OCI-LY7 (cell line): ENCODE data around the gene ELMO1. TPM values are rescaled to one million over a fixed set of nuclear protein-coding genes. Genes with fewer than 3 reads are reported as not detected.

Source experiments
- BruUV-seq: library from RNA; stranded (reverse); fragments of 400-500 nt; replicated peaks from 2 replicates; lab custom pipeline; 2021; lab: Mats Ljungman, UMichigan
- CTCF ChIA-PET: fragments of 300-600 bp; sonication (Branson Sonifier 250); formaldehyde crosslinking; loops from one replicate; lab custom pipeline; 2022; ENCODE audit warnings: antibody characterized with exemption; ENCODE audit not compliant: unreplicated experiment; lab: Charles Lee
- POLR2A ChIA-PET: fragments of 300-600 bp; sonication (Branson Sonifier 250); formaldehyde crosslinking; loops from one replicate; lab custom pipeline; 2022; ENCODE audit warnings: antibody characterized with exemption; lab: Charles Lee
- DNase-seq: peaks from one replicate; pipeline ENCODE4 v3.0.0-alpha.2; 2015; ENCODE audit warnings: low spot score
- H2AFZ ChIP-seq: fragments of 200-600 bp; sonication (generic), shearing (Covaris generic); 2 replicates; pipeline ENCODE4 v1.6.1; 2014; ENCODE audit warnings: mild to moderate bottlenecking, antibody characterized with exemption, low read length, moderate library complexity
- H3K27ac ChIP-seq: fragments of 200-600 bp; sonication (generic); 2 replicates; pipeline ENCODE4 v1.5.1; 2014; ENCODE audit warnings: mixed run types, low read depth, mild to moderate bottlenecking, moderate library complexity, low read length, inconsistent platforms; ENCODE audit not compliant: poor library complexity, severe bottlenecking
- H3K36me3 ChIP-seq: fragments of 200-600 bp; sonication (generic); 2 replicates; pipeline ENCODE4 v1.6.1; 2014; ENCODE audit warnings: mild to moderate bottlenecking, antibody characterized with exemption, low read length, moderate library complexity, mixed read lengths; ENCODE audit not compliant: insufficient read depth
- H3K4me1 ChIP-seq: fragments of 200-600 bp; sonication (generic); 2 replicates; pipeline ENCODE4 v1.5.1; 2014; ENCODE audit warnings: mild to moderate bottlenecking, low read length; ENCODE audit not compliant: insufficient read depth, poor library complexity, severe bottlenecking
- H3K4me2 ChIP-seq: fragments of 200-600 bp; sonication (generic); 2 replicates; pipeline ENCODE4 v1.6.1; 2014; ENCODE audit warnings: mild to moderate bottlenecking, low read length
- H3K4me3 ChIP-seq: fragments of 200-600 bp; sonication (generic); 2 replicates; pipeline ENCODE4 v1.5.1; 2014; ENCODE audit warnings: mild to moderate bottlenecking, low read depth, low read length; ENCODE audit not compliant: poor library complexity, severe bottlenecking
- H3K79me2 ChIP-seq: fragments of 200-600 bp; sonication (generic); 2 replicates; pipeline ENCODE4 v1.6.1; 2016; ENCODE audit warnings: low read depth, mild to moderate bottlenecking, low read length, moderate library complexity, mixed read lengths; ENCODE audit not compliant: insufficient read depth
- H3K9me2 ChIP-seq: fragments of 200-600 bp; sonication (generic); 2 replicates; pipeline ENCODE4 v1.6.1; 2016; ENCODE audit warnings: mild to moderate bottlenecking, low read length, mixed read lengths; ENCODE audit not compliant: insufficient read depth
- H3K9me3 ChIP-seq: fragments of 200-600 bp; sonication (generic); 2 replicates; pipeline ENCODE4 v1.6.1; 2014; ENCODE audit warnings: mild to moderate bottlenecking, mixed run types, low read length, mixed read lengths
- H4K20me1 ChIP-seq: fragments of 200-600 bp; sonication (generic); 2 replicates; pipeline ENCODE4 v1.6.1; 2014; ENCODE audit warnings: mild to moderate bottlenecking, antibody characterized with exemption, low read length, moderate library complexity, mixed read lengths; ENCODE audit not compliant: insufficient read depth
- EZH2phosphoT487 ChIP-seq: fragments of 200-600 bp; sonication (generic); IDR thresholded peaks from 2 replicates; pipeline ENCODE4 v1.6.1; 2018; ENCODE audit warnings: low read depth, borderline replicate concordance, mild to moderate bottlenecking, mixed run types, antibody characterized with exemption, low read length, moderate library complexity, mixed read lengths
- intact Hi-C: fragments of 100-400 bp; cut with micrococcal nuclease; formaldehyde crosslinking; loops from one replicate; pipeline ENCODE4 v1.10.0; 2022; ENCODE audit not compliant: unreplicated experiment
- total RNA-seq, 2 experiments: library from RNA; depleted of rRNA in 1 of 2; stranded (reverse); fragments of >200 nt in 1 of 2; shearing (Covaris generic) in 1 of 2; gene quantifications; 2 replicates each; pipeline ENCODE4 v1.2.3, GENCODE V29; 2014 to 2022
- TF ChIP-seq, protein P1 (sequence below): fragments of 200-600 bp; sonication (generic); conservative IDR thresholded peaks from 2 replicates; pipeline ENCODE4 v1.5.1; 2014; ENCODE audit warnings: mild to moderate bottlenecking, antibody characterized with exemption, low read length, moderate library complexity, mixed read lengths

ELMO1 gene
- total RNA-seq, 2 experiments from 2014 or later = 101 to 103 TPM

DNA sequence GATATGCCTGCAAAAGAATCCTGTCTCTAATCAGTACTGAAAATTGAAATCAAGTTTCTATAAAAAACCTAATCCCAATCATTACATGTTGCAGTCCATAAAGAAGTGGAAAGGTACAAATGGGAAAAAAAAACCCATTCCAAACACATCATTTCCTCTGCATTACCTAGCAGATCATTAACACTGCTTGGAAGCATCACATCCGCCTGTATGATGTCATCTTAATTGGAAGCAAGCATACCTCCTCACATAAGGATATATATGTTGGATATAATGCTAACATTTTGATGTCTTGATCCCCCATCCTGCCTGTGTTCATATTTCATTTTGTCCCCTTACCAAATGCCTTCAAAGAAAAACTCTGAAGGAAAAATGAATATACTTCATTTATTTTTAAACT, 483.0 kb downstream of the ELMO1 start:
- TF ChIP-seq, protein P1, sequence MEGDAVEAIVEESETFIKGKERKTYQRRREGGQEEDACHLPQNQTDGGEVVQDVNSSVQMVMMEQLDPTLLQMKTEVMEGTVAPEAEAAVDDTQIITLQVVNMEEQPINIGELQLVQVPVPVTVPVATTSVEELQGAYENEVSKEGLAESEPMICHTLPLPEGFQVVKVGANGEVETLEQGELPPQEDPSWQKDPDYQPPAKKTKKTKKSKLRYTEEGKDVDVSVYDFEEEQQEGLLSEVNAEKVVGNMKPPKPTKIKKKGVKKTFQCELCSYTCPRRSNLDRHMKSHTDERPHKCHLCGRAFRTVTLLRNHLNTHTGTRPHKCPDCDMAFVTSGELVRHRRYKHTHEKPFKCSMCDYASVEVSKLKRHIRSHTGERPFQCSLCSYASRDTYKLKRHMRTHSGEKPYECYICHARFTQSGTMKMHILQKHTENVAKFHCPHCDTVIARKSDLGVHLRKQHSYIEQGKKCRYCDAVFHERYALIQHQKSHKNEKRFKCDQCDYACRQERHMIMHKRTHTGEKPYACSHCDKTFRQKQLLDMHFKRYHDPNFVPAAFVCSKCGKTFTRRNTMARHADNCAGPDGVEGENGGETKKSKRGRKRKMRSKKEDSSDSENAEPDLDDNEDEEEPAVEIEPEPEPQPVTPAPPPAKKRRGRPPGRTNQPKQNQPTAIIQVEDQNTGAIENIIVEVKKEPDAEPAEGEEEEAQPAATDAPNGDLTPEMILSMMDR = no peak
- no peak for DNase-seq
- intact Hi-C loops = loop anchor here (5.0 kb wide), 1 partner anchor 217 kb away; no protein-coding TSS in a partner anchor
- BruUV-seq = no TSS peak
- H3K4me3 ChIP-seq = no peak overlapping the region
- no peak overlapping the region for H2AFZ ChIP-seq
- ChIA-PET POLR2A (no interaction called here), CTCF (no interaction called here)
- no peaks in the 10 kb centered on the region for H3K4me1 ChIP-seq
- no peaks in the 10 kb centered on the region for H3K36me3 ChIP-seq
- no peaks in the 10 kb centered on the region for H3K79me2 ChIP-seq
- no peaks in the 10 kb centered on the region for H3K9me3 ChIP-seq
- H4K20me1 ChIP-seq = no peaks in the 10 kb centered on the region
- H3K4me2 ChIP-seq = no peak overlapping the region
- no peak overlapping the region for H3K27ac ChIP-seq
- H3K9me2 ChIP-seq = no peaks in the 10 kb centered on the region

- no peak overlapping the region for H2AFZ ChIP-seq
- BruUV-seq = no TSS peak
- no peaks in the 10 kb centered on the region for H3K9me2 ChIP-seq
- no peak overlapping the region for H3K4me3 ChIP-seq
- no peak overlapping the region for H3K4me2 ChIP-seq
- CTCF ChIA-PET = no interaction called here
- TF ChIP-seq, protein P1 = no peak
- no peak for TF ChIP-seq EZH2phosphoT487
- no peaks in the 10 kb centered on the region for H3K9me3 ChIP-seq
- H3K4me1 ChIP-seq = no peaks in the 10 kb centered on the region
- no peak overlapping the region for H3K27ac ChIP-seq
- H3K36me3 ChIP-seq = no peaks in the 10 kb centered on the region
- H4K20me1 ChIP-seq = no peaks in the 10 kb centered on the region
- POLR2A ChIA-PET = interaction anchor here (0.5 kb wide), 1 partner anchor 205 kb away, joined by 3 read pairs; no protein-coding TSS in a partner anchor
- no peaks in the 10 kb centered on the region for H3K79me2 ChIP-seq
- intact Hi-C loops = no loop called here
- no peak for DNase-seq
Observed at GRCh38 chr7:36964297-36964696, 484.4 kb downstream of the ELMO1 start.

DNA sequence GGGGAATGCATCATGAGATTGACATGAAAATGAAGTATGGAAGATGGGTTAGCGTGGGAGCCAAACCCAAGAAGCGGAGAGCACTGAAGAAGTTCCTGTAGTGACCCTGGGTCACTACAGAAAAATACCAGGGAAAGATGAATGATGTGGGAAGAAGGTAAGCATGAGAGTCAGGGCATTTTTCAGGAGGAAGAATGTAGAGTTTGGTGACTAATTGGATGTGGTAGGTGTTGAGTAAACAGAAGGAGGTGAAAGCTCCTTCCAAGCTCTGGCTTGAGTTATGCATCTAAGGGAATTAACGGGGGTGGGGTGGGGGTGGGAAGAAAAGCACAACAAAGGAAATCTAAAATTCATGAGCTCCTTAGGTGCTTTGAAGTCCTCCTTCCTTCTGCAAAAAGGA, 486.3 kb downstream of the ELMO1 start:
- Histone ChIP-seq H4K20me1 (no peaks in the 10 kb centered on the region), H3K4me2 (no peak overlapping the region), H3K4me3 (no peak overlapping the region), H3K9me2 (no peaks in the 10 kb centered on the region), H3K9me3 (no peaks in the 10 kb centered on the region), H3K27ac (no peak overlapping the region), H2AFZ (no peak overlapping the region), H3K4me1 (no peaks in the 10 kb centered on the region), H3K79me2 (no peaks in the 10 kb centered on the region), H3K36me3 (no peaks in the 10 kb centered on the region)
- no peak for DNase-seq
- no peak for TF ChIP-seq EZH2phosphoT487
- TF ChIP-seq, protein P1 = no peak
- CTCF ChIA-PET = no interaction called here
- intact Hi-C loops = no loop called here
- BruUV-seq = no TSS peak
- POLR2A ChIA-PET = no interaction called here
